ENCODE results near the gene CSNK2B. TPM values are rescaled to one million over a fixed set of nuclear protein-coding genes. Genes with fewer than 3 reads are reported as not detected.
A peak's percentile ranks its signal among the peaks of the same experiment; 100 is the strongest.

The CSNK2B gene
- total RNA-seq, 2 experiments from 2014 or later, result 239 to 346 TPM

DNA sequence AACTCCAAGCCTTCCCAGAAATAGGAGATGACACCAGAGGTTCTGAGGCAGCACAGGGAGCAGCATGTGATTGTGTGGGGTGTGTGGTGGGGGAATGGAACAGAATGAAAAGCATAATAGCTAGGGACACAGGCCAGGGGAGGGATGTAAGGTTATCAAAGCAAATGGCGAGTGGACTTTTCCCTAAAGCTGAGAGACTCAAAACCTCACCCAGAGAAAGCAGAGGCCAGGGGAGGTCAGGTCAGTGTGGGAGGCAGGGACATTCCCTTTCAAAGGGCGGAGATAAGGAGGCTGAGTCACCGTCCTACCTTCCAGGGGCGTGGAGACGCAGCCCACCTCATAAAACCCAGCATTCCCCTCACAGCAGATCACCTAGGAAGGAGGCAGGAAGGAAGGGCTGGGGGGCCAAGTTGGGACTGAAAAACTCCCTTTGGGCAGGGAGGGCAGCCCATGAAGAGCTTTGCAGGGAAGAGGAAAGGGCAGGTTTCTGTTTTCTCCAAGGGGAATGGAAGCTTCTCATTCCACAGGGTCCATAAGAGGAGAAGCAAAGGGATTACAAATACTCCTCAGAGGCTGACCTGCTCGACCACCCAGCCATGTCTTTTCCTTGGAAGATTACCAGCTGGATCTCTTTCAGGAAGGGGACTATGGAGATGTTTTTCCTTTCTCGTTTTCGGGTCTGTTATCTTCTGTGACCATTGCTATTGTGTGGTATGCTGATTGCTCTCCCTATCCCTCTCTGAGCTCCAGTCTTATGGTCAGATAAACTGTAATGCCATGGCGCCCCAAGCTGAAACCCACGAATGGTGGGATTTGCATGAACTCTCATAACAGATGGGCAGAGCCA is 24.6 kb downstream of the CSNK2B start:
- ChIA-PET POLR2A (no interaction called here), CTCF (interaction anchor here (0.6 to 1.7 kb wide), 14 partner anchors 10 to 248 kb away, joined by 3 to 6 read pairs (median 4); partner anchors contain the start of genes LSM2, LY6G5B and TNF)
- Mint-ChIP-seq H3K27me3 (no peaks in the 10 kb centered on the region), H3K27ac (peak overlapping the region; percentile 69), H3K4me1 (peaks cover 7% of the 10 kb centered on the region), H3K4me3 (no peak overlapping the region), H3K9me3 (ENCODE audit: low read depth) (no peaks in the 10 kb centered on the region), H3K36me3 (ENCODE audit: low read depth) (peaks cover 24% of the 10 kb centered on the region)
- DNase-seq, result no peak
- ATAC-seq, result no peak
- intact Hi-C loops (cut with DNase I, micrococcal nuclease), result no loop called here

DNA sequence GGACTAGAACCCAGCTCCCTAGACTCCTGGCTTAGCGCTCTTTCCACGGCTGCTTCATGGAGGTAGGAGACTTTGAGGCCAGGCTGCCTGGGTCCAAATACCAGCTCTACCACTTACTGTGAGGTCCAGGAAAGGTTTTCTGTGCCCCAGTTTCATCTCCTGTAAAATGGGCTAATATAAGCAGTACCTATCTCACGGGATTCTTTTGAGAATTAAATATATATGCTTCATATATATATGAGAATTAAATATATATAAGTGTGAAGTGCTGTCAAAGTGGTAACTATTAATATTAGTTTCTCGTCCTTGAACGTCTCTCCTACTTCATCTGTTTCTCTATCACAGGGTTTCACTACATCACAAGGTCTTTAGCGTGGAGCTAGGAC is 25.2 kb downstream of the CSNK2B start:
- ATAC-seq, result no peak
- intact Hi-C loops (cut with DNase I, micrococcal nuclease), result no loop called here
- Mint-ChIP-seq H3K36me3 (ENCODE audit: low read depth) (peaks cover 25% of the 10 kb centered on the region), H3K27me3 (no peaks in the 10 kb centered on the region), H3K4me1 (peaks cover 7% of the 10 kb centered on the region), H3K4me3 (no peak overlapping the region), H3K9me3 (ENCODE audit: low read depth) (no peaks in the 10 kb centered on the region), H3K27ac (no peak overlapping the region)
- CTCF ChIA-PET, result interaction anchor here (0.6 to 1.7 kb wide), 10 partner anchors 9 to 200 kb away, joined by 3 to 6 read pairs (median 4); partner anchors contain the start of genes LSM2, LY6G5B and TNF
- no peak for DNase-seq
- POLR2A ChIA-PET, result no interaction called here

DNA sequence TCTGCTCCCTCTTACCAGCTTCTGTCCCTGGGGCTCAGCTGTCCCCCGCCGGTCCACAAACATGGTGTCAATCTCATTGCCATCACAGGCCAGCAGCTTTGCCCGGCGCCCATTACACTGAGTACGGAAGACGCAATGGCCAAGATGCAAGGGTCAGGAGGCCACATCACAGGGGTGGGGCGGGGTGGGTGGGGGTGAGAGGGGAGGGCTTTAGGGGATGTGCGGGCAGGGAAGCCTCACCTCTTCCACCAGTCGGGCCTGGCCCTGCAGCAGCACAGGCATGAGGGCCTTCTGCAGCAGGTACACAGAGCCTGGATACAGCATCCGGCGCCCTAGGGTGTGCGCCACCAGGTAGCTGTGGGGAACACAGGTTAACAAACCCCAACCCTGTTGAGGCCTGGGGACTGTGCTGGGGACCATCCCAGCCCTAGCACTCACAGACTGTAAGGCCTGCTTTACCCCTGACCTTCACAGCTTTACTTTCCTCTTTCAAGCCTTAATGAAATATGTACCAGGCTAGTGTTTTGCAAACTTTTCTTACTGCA is 25.8 kb downstream of the CSNK2B start:
- no peak for ATAC-seq
- no peaks in the 10 kb centered on the region for H3K9me3 Mint-ChIP-seq (ENCODE audit: low read depth)
- no peak overlapping the region for H3K27ac Mint-ChIP-seq
- CTCF ChIA-PET, result interaction anchor here (1.1 to 1.7 kb wide), 4 partner anchors 9 to 138 kb away, joined by 3 to 6 read pairs (median 4); no protein-coding TSS in a partner anchor
- DNase-seq, result no peak
- no peak overlapping the region for H3K4me3 Mint-ChIP-seq
- no peaks in the 10 kb centered on the region for H3K27me3 Mint-ChIP-seq
- intact Hi-C loops (cut with DNase I, micrococcal nuclease), result no loop called here
- peaks cover 25% of the 10 kb centered on the region for H3K36me3 Mint-ChIP-seq (ENCODE audit: low read depth)
- peaks cover 7% of the 10 kb centered on the region for H3K4me1 Mint-ChIP-seq
- POLR2A ChIA-PET, result no interaction called here

DNA sequence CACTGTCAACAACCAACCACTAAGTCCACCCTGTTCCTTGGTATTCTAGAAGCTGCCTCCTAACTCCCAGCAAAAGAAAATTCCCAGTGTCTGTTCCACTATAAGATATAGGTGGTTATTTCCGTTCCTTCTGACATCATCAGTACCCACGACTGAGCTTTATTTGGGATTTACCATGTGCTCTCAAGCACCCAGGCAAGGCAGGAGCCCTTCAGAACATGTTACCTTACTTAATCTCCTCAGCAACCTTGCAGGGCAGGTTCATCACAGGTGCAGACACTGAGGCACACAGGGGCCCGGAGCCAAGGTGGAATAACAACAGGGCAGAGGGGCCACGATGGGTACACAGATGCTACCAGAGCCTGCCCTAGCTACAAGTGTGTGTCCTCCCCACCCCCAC is 26.5 kb downstream of the CSNK2B start:
- ChIA-PET POLR2A (no interaction called here), CTCF (interaction anchor here (1.1 to 1.2 kb wide), 2 partner anchors 78 to 138 kb away, joined by 3 read pairs; no protein-coding TSS in a partner anchor)
- DNase-seq (no peak), ATAC-seq (no peak)
- no peaks in the 10 kb centered on the region for H3K27me3 Mint-ChIP-seq
- H3K4me3 Mint-ChIP-seq, result no peak overlapping the region
- H3K9me3 Mint-ChIP-seq (ENCODE audit: low read depth), result no peaks in the 10 kb centered on the region
- H3K36me3 Mint-ChIP-seq (ENCODE audit: low read depth), result peaks cover 26% of the 10 kb centered on the region
- H3K4me1 Mint-ChIP-seq, result peaks cover 9% of the 10 kb centered on the region
- no peak overlapping the region for H3K27ac Mint-ChIP-seq
- intact Hi-C loops (cut with DNase I, micrococcal nuclease), result no loop called here

DNA sequence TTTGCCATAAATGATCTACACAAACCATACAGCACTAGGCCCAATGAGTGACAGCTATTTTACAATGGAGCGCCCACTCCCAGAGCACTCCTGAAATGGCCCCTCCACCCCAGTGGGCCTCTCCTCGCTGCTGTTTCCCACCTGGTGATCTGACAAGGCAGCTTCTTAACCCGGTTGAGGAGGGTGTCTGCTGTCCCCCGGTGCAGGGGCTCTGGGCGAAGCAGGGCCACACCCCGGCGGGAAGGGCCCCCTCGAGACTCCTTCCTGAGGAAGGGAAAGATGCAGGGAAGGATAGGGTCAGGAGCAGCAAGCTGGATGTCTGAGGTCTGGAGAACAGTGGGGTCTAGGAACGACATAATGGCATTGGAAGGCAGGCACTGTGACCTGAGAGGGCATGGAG is 27.0 kb downstream of the CSNK2B start:
- ChIA-PET POLR2A (no interaction called here), CTCF (interaction anchor here (1.1 kb wide), 1 partner anchor 77 kb away, joined by 3 read pairs; no protein-coding TSS in a partner anchor)
- H3K4me1 Mint-ChIP-seq, result peaks cover 15% of the 10 kb centered on the region
- H3K9me3 Mint-ChIP-seq (ENCODE audit: low read depth), result no peaks in the 10 kb centered on the region
- H3K27me3 Mint-ChIP-seq, result no peaks in the 10 kb centered on the region
- H3K36me3 Mint-ChIP-seq (ENCODE audit: low read depth), result peaks cover 25% of the 10 kb centered on the region
- intact Hi-C loops (cut with DNase I, micrococcal nuclease), result no loop called here
- H3K4me3 Mint-ChIP-seq, result no peak overlapping the region
- H3K27ac Mint-ChIP-seq, result no peak overlapping the region
- DNase-seq (no peak), ATAC-seq (no peak)

DNA sequence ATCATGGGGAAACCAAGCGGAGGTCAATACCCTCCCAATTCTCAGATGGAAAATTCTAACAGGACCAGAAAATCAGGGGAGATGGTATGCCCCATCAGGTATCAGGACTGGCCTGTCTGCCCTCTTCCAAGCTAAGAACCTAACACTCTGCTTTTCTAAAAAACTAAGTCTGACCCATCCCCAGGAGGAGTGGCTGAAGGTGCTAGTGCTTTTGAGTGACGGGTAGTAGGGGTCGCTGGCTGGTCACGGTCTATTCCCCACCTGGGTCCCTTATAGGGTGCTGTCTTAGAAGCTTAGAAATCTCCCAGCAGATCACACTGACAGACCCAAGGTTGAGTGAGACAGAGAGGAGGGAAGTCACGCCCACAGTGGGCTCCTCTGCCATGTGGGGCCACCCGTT is 27.7 kb downstream of the CSNK2B start:
- Mint-ChIP-seq H3K36me3 (ENCODE audit: low read depth) (peaks cover 26% of the 10 kb centered on the region), H3K4me1 (peaks cover 17% of the 10 kb centered on the region), H3K27ac (no peak overlapping the region), H3K4me3 (no peak overlapping the region), H3K9me3 (ENCODE audit: low read depth) (no peaks in the 10 kb centered on the region), H3K27me3 (no peaks in the 10 kb centered on the region)
- ChIA-PET POLR2A (interaction anchor here (0.7 kb wide), 1 partner anchor 67 kb away, joined by 4 read pairs; no protein-coding TSS in a partner anchor), CTCF (interaction anchor here (1.0 kb wide), 1 partner anchor 76 kb away, joined by 3 read pairs; no protein-coding TSS in a partner anchor)
- DNase-seq, result no peak
- ATAC-seq, result no peak
- intact Hi-C loops (cut with DNase I, micrococcal nuclease), result no loop called here

DNA sequence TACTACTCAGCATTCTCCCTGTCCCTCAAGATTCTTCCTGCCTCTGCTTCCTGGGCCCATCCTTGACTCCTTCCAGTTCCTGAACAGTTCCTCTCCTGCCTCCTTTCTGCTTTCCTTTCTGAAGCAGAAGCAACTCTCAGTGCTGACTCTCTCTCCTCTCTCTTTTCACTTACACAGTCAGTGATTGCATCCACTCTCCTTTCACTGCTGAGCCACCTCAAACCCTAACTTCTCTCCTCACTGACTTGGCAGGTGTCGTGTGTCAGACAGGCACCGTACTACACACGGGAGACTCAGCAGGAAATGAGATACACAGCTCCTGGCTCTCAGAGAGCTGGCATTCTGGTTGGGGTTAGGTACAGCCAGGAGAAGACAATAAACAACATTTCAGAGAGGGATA is 31.7 kb downstream of the CSNK2B start:
- H3K4me3 Mint-ChIP-seq, result no peak overlapping the region
- POLR2A ChIA-PET, result no interaction called here

DNA sequence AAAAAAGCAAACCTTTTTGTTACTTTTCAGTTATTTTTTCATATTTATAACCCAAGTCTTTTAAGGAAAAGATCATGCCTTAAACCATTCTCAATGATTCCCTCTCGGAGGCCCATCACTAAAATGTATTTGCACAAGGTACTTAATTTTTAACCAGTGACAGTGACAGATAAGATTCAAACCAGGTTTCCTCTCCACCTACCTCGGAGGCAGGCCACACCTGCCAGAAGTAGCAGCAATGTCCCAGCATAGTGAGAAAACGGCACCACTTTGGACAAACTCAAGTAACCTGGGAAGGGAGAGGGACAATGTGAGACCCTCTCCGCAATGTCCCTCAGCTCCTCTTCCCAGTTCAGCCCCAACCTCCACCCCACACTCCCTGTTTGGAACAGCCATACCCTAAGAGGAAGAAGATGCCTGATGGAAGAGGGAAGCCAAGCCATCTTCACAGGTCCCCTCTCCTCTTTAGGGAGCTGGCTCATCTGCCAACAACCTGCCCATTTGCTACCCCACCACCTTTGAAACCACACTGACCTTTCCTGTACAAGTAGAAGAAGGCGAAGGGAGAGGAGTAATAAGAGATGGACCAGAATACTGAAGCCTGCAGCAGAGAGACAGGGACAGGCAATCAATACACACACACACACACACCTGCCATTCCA is 35.0 kb downstream of the CSNK2B start:
- intact Hi-C loops (cut with DNase I, micrococcal nuclease), result no loop called here
- H3K27ac Mint-ChIP-seq, result peak overlapping the region; percentile 53
- no peak for DNase-seq
- H3K27me3 Mint-ChIP-seq, result no peaks in the 10 kb centered on the region
- H3K9me3 Mint-ChIP-seq (ENCODE audit: low read depth), result no peaks in the 10 kb centered on the region
- peaks cover 15% of the 10 kb centered on the region for H3K36me3 Mint-ChIP-seq (ENCODE audit: low read depth)
- no peak for ATAC-seq
- H3K4me1 Mint-ChIP-seq, result peaks cover 33% of the 10 kb centered on the region
- peak overlapping the region; percentile 99 for H3K4me3 Mint-ChIP-seq
- ChIA-PET POLR2A (interaction anchor here (0.5 kb wide), 1 partner anchor 273 kb away, joined by 5 read pairs; no protein-coding TSS in a partner anchor), CTCF (interaction anchor here (0.8 to 2.1 kb wide), 2 partner anchors 10 to 102 kb away, joined by 5 to 6 read pairs; no protein-coding TSS in a partner anchor)

More for the DNA sequence above, 31.7 kb downstream of the CSNK2B start:
- H3K27ac Mint-ChIP-seq, result peak overlapping the region; percentile 80
- H3K4me1 Mint-ChIP-seq, result peaks cover 30% of the 10 kb centered on the region
- DNase-seq (peak; percentile 34), ATAC-seq (peak; percentile 70)
- H3K9me3 Mint-ChIP-seq (ENCODE audit: low read depth), result no peaks in the 10 kb centered on the region
- intact Hi-C loops (cut with DNase I, micrococcal nuclease), result no loop called here
- CTCF ChIA-PET, result interaction anchor here (0.7 to 1.3 kb wide), 3 partner anchors 33 to 134 kb away, joined by 3 read pairs; no protein-coding TSS in a partner anchor
- peaks cover 25% of the 10 kb centered on the region for H3K36me3 Mint-ChIP-seq (ENCODE audit: low read depth)
- H3K27me3 Mint-ChIP-seq, result no peaks in the 10 kb centered on the region

DNA sequence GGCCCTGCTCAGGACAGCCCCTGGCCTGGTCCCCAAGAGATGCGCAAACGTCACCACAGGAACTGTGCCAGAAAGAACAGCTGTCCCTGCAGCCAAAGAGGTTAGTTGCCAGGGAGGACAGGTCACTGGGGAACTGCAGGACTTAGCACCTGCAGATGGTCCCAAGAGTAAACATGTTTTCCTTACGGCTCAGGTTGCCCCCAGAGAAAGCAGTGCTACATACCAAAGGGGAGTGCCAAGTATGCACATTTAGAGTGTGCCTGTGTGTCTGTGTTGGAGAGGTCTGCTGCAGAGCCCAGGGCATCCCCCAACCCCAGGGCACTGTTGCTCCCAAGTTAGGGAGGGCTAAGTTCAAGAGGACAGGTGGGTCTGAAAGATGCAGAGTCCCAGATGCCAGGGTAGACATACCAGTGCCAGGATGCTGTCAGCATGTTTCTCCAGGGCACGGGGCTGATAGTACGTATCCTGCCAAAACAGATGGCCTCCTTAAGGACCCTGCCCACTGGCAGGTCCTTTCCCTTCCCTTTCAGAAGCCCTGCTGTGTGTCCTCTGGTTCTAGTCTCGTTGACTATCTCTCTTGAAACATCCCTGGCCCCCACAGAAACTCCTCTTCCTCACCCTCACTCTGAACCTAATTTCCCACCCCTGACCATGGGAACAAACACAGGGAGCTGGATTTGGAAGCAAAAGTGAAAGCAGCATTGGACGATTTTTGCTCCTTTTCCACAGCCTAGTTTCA is 36.0 kb downstream of the CSNK2B start:
- ChIA-PET POLR2A (interaction anchor here (0.5 kb wide), 1 partner anchor 17 kb away, joined by 3 read pairs; no protein-coding TSS in a partner anchor), CTCF (interaction anchor here (0.6 to 2.1 kb wide), 3 partner anchors 11 to 187 kb away, joined by 3 to 6 read pairs (median 3); no protein-coding TSS in a partner anchor)
- Mint-ChIP-seq H3K4me1 (peaks cover 33% of the 10 kb centered on the region), H3K4me3 (peak overlapping the region; percentile 99), H3K27ac (peak overlapping the region; percentile 97), H3K36me3 (ENCODE audit: low read depth) (peaks cover 15% of the 10 kb centered on the region), H3K9me3 (ENCODE audit: low read depth) (no peaks in the 10 kb centered on the region), H3K27me3 (no peaks in the 10 kb centered on the region)
- intact Hi-C loops (cut with DNase I, micrococcal nuclease), result loop anchor here (2.0 kb wide), 4 partner anchors 37 to 125 kb away; partner anchors contain the start of genes BAG6 (in 1 of the 2), GPANK1 (in 1 of the 2) and HSPA1B (in 1 of the 2)
- DNase-seq (no peak), ATAC-seq (no peak)

DNA sequence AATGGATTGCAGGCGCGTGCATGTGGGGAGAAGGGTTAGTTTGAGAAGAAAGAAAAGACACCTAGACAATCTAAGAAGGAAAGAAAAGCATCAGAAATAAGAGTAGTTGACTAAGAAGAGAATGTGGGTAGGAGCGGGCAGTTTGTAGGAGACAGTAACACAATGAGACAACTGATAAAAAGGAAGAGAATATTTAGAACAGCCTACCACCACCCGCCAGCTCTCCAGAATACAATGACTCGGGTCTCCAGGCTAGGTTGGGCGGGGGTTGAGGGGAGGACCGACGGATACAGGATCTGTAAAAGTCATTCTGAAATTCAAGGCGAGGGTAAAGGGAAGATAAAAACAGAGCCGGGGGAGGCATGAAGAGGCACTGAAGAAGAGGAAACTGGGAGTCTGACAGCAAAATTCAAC is 36.5 kb downstream of the CSNK2B start:
- POLR2A ChIA-PET, result interaction anchor here (0.5 to 1.3 kb wide), 2 partner anchors 18 to 37 kb away, joined by 3 to 5 read pairs; partner anchors contain the start of gene GPANK1
- Mint-ChIP-seq H3K36me3 (ENCODE audit: low read depth) (peaks cover 13% of the 10 kb centered on the region), H3K9me3 (ENCODE audit: low read depth) (no peaks in the 10 kb centered on the region), H3K4me3 (peak overlapping the region; percentile 99), H3K4me1 (peaks cover 30% of the 10 kb centered on the region), H3K27me3 (no peaks in the 10 kb centered on the region), H3K27ac (peak overlapping the region; percentile 97)
- peak; percentile 45 for ATAC-seq
- intact Hi-C loops (cut with DNase I, micrococcal nuclease), result loop anchor here (2.0 kb wide), 4 partner anchors 36 to 124 kb away; partner anchors contain the start of genes BAG6 (in 1 of the 2), GPANK1 (in 1 of the 2) and HSPA1B (in 1 of the 2)
- CTCF ChIA-PET, result interaction anchor here (0.6 to 1.4 kb wide), 7 partner anchors 38 to 187 kb away, joined by 3 to 4 read pairs (median 3); partner anchors contain the start of genes GPANK1, HSPA1B and NEU1
- DNase-seq, result peak; percentile 68

All from activated CD4-positive, alpha-beta T cell treated with anti-CD3 and anti-CD28 coated beads for 36 hours (primary cell).